Activated T-helper 17 cell treated with anti-CD3 and anti-CD28 coated beads, Interleukin-2, amount 50 U/mL, for 72 hours (primary cell): Measurements from ENCODE around the gene DRC3. TPM values are rescaled to one million over a fixed set of nuclear protein-coding genes. Genes with fewer than 3 reads are reported as not detected.
A peak's percentile ranks its signal among the peaks of the same experiment; 100 is the strongest.

Experiments
- ATAC-seq: fragments of 150-1000 bp; cut with Tn5 transposase; replicated peaks from 2 replicates; pipeline ENCODE4 v1.10.0; 2021; ENCODE audit warnings: mild to moderate bottlenecking, moderate library complexity
- H3K27ac Mint-ChIP-seq: one replicate; pipeline ENCODE4 v1.8.0; 2022; ENCODE audit warnings: mixed read lengths
- H3K27me3 Mint-ChIP-seq: one replicate; pipeline ENCODE4 v1.8.0; 2022; ENCODE audit warnings: mixed read lengths
- H3K36me3 Mint-ChIP-seq: one replicate; pipeline ENCODE4 v1.8.0; 2022; ENCODE audit warnings: low read depth, mild to moderate bottlenecking, mixed read lengths
- H3K4me1 Mint-ChIP-seq: one replicate; pipeline ENCODE4 v1.8.0; 2022; ENCODE audit warnings: mixed read lengths
- H3K4me3 Mint-ChIP-seq: one replicate; pipeline ENCODE4 v1.8.0; 2022; ENCODE audit warnings: mild to moderate bottlenecking, mixed read lengths
- H3K9me3 Mint-ChIP-seq: one replicate; pipeline ENCODE4 v1.8.0; 2022; ENCODE audit warnings: mixed read lengths
- total RNA-seq, 2 donors: library from RNA; stranded (reverse); gene quantifications; one replicate each; pipeline ENCODE4 v1.2.3, GENCODE V29; 2022

DRC3 gene
- total RNA-seq, 2 donors from 2014 or later, result 0.58 TPM; not detected in 1

DNA sequence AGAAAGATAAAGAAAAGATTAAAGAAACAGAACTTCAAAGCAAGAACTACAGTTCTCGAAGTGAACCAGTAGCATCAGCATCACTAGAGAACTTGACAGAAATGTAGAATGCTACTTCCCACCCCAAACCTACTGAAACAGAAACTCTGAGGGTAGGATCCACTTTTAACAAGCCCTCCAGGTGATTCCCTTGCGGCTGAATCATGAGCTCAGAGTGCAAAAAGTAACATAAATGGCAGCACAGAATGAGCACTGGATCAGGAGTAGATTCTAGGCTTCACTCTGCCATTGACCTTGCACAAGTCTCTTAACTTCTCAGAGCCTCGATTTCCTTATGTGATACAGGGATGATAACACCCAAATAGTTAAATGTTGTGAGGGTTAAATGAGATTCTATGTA is 6.3 kb upstream of the DRC3 start:
- Mint-ChIP-seq H3K9me3 (no peaks in the 10 kb centered on the region), H3K27me3 (no peaks in the 10 kb centered on the region), H3K4me1 (peaks cover 50% of the 10 kb centered on the region), H3K36me3 (no peaks in the 10 kb centered on the region), H3K4me3 (peak overlapping the region; percentile 61), H3K27ac (peak overlapping the region; percentile 65)
- ATAC-seq, result peak; percentile 97

DNA sequence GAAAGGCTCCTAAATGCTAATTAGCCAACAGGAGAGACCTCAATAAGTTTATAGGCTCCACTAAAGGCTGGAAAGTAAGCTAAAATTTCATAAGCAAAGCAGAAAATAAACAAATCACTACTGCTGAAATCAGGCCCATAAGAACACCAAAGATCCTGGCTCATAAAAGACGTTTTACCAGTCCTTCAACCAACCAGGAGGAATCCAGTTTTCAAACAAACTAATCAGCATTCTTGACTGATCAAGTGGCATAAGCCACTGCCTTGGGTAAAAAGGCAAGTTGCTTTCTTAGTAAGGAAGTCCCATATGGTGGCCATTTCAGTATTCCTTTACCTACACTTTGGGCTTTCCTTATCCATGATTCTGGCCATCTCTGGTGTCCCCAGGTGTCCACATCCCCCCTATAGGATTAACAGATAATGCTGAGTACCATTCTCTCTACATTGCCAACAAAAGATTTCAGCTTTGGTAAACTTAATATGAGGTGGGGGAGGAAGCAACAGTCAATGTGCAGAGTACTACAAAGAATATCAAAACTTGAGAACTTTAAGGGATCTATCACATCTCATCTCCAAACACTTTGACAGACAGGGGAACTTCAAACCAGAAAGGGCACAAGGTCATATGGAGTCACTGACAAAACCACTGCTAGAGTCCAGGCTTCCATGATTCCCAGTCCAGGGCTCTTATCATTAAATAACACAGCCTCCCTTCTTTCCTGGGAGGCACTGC is 1.8 kb upstream of the DRC3 start:
- H3K36me3 Mint-ChIP-seq, result no peaks in the 10 kb centered on the region
- H3K27ac Mint-ChIP-seq, result peak overlapping the region; percentile 81
- peak overlapping the region; percentile 78 for H3K4me3 Mint-ChIP-seq
- H3K9me3 Mint-ChIP-seq, result no peaks in the 10 kb centered on the region
- H3K4me1 Mint-ChIP-seq, result peaks cover 37% of the 10 kb centered on the region
- no peaks in the 10 kb centered on the region for H3K27me3 Mint-ChIP-seq
- no peak for ATAC-seq

DNA sequence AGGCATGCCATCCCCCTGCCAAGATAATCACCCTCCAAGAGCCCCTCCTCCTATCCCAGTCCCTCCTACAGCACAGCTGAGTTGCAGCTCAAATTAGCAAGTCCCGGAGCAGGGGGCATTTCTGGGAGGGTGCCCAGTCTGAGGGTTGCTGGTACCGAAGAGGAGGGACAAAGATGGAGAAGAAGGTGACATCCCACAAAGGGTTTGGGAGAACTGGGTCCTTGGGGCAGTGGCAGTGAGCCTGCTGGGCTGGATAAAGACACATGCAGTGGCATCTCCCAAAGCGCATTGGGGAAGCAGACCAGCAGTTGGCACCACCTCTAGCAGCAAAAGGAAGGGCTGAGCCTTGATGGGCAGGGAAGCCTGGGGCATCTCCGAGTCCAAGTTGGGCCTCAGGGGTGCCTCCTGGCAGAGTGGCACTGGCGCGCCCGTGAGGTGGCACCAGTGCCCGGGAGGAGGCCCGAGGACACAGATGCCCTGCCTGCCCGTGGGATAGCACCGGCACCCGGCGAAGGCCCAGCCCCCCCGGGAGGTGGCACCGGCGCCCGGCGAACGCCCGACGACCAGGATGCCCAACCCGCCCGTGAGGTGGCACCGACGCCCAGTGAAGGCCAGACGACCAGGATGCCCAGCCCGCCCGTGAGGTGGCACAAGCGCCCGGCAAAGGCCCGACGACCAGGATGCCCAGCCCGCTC is 1.1 kb upstream of the DRC3 start:
- ATAC-seq, result no peak
- peak overlapping the region; percentile 78 for H3K4me3 Mint-ChIP-seq
- H3K4me1 Mint-ChIP-seq, result peaks cover 32% of the 10 kb centered on the region
- H3K27ac Mint-ChIP-seq, result peak overlapping the region; percentile 81
- no peaks in the 10 kb centered on the region for H3K27me3 Mint-ChIP-seq
- no peaks in the 10 kb centered on the region for H3K36me3 Mint-ChIP-seq
- H3K9me3 Mint-ChIP-seq, result no peaks in the 10 kb centered on the region

DNA sequence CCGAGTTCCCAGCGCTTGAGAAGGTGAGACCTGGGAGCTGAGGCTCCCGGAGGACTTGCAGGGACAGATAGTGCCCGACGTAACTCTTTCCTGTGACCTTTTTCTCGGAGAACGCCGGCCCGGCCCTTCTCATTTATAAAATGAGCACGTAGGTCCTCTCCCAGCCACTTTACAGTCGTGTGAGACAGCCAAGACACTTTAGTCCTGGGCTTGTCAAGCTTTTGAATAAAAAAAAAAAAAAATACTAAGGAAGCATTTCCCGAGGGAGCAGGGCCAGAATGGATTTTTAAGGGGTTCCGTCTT is 241 bp downstream of the DRC3 start:
- peaks cover 23% of the 10 kb centered on the region for H3K4me1 Mint-ChIP-seq
- H3K27ac Mint-ChIP-seq, result peak overlapping the region; percentile 79
- no peaks in the 10 kb centered on the region for H3K9me3 Mint-ChIP-seq
- peak overlapping the region; percentile 78 for H3K4me3 Mint-ChIP-seq
- H3K27me3 Mint-ChIP-seq, result no peaks in the 10 kb centered on the region
- ATAC-seq, result no peak
- H3K36me3 Mint-ChIP-seq, result no peaks in the 10 kb centered on the region

DNA sequence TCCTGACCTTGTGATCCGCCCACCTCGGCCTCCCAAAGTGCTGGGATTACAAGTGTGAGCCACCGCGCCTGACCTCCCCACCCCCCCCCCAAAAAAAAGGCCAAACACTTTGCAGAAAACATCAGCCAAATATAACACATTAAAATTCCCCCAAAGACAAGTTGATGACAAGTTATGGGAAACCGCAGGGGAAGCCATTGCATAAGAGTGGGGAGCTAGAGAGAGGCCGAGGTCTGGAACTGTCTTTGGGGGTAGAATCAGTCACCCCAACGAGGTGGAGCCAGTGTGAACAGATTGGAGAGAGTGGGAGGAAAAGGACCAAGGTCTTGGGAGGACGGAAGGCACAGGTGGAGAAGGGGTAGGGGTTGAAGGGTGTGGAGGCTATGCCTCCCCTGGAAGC is 2.8 kb downstream of the DRC3 start:
- no peak for ATAC-seq
- peaks cover 14% of the 10 kb centered on the region for H3K4me1 Mint-ChIP-seq
- no peak overlapping the region for H3K4me3 Mint-ChIP-seq
- H3K27me3 Mint-ChIP-seq, result no peaks in the 10 kb centered on the region
- no peak overlapping the region for H3K27ac Mint-ChIP-seq
- no peaks in the 10 kb centered on the region for H3K36me3 Mint-ChIP-seq
- H3K9me3 Mint-ChIP-seq, result no peaks in the 10 kb centered on the region

DNA sequence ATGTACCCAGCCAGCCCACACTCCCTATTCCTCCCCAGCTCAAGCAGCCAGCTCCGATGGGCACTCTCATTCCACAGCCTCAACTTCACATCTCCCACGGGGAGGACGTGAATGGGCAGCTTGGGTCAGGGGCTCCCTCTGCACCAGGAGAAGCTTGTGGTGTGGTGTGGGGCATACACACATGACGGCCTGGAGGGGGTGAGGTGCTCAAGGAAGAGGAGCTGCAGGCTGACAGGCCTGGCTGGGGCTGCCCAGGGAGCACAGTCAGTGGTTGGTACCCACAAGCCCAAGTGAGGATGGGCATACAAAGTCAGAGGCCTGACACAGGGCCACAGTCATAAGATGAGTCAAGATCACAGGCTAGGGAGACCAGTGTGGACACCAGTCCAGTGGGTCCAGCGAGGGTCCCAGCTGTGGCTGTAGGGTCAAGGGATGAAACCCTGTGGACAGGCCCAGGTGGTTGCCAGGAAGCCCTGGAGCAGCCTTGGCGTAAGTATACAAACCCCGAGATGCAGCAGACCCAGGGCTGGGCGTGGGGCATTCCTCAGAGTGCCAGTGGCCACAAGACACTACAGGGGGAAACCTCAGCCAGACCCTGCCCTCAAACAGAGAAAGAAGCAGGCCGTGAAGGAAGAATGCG is 4.4 kb downstream of the DRC3 start:
- H3K27me3 Mint-ChIP-seq, result no peaks in the 10 kb centered on the region
- no peak for ATAC-seq
- no peaks in the 10 kb centered on the region for H3K36me3 Mint-ChIP-seq
- H3K9me3 Mint-ChIP-seq, result no peaks in the 10 kb centered on the region
- peak overlapping the region; percentile 50 for H3K27ac Mint-ChIP-seq
- H3K4me3 Mint-ChIP-seq, result no peak overlapping the region
- peaks cover 4% of the 10 kb centered on the region for H3K4me1 Mint-ChIP-seq

DNA sequence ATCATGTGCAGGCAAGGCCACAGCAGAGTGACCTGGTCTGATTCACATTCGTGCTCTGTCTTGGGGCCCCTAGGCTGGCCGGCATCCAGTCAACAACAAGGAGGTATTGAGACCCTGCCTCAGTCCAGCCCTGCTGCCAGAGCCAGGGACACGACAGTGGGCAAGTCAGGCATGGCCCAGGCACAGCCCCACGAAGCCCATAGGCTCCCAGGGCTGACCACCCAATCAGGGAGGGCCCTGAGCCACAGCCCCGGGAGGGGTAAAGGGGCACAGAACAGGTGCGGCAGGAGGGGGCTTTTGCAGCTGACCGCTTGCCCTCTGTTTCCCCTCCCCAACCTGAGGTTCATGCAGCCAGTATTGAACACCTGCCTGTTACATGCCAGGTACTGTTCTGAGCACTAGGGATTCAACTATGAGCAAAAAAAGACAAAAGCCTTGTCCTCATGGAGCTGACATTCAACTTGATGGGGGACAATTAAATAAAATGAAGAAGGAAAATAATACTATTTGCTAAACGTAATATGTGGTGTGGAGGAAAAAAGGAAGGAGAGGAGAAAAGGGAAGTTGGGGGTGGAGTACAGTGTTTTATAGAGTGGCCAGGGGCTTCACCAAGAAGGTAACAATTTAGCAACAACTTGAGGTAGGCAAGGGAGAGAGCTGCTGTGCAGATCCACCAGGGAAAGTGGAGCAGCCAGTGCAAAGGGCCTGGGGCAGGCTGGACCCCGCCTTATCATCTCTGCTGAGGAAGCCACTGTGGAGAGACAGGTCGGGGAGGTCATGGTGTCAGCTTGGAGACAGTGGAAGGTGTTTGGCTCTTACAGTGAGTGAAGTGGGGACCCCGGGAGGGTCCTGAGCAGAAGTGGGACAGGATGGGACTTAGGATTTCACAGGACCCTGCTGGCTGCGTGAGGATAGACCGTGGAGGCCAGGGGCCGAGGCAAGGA is 6.1 kb downstream of the DRC3 start:
- no peak for ATAC-seq
- H3K36me3 Mint-ChIP-seq, result no peaks in the 10 kb centered on the region
- H3K27me3 Mint-ChIP-seq, result no peaks in the 10 kb centered on the region
- no peaks in the 10 kb centered on the region for H3K9me3 Mint-ChIP-seq
- peak overlapping the region; percentile 66 for H3K27ac Mint-ChIP-seq
- peaks cover 4% of the 10 kb centered on the region for H3K4me1 Mint-ChIP-seq
- no peak overlapping the region for H3K4me3 Mint-ChIP-seq

DNA sequence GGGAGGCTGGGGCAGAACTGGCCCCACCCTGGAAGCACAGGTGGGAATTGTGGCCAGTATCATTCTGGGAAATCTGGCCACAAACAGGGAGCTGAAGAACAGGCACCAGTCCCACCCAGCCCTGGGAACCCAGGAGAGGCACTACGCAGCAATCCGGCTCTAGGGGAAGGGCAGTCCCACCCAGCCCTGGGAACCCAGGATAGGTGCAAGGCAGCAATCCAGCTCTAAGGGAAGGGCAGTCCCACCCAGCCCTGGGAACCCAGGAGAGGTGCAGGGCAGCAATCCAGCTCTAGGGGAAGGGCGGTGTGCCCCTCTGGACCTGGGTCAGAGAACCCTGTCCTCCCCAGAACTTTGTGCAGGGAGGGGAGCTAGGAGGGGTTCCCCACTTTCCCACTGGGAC is 7.1 kb downstream of the DRC3 start:
- no peak for ATAC-seq
- Mint-ChIP-seq H3K9me3 (no peaks in the 10 kb centered on the region), H3K27ac (no peak overlapping the region), H3K36me3 (no peaks in the 10 kb centered on the region), H3K27me3 (no peaks in the 10 kb centered on the region), H3K4me3 (no peak overlapping the region), H3K4me1 (peaks cover 4% of the 10 kb centered on the region)

DNA sequence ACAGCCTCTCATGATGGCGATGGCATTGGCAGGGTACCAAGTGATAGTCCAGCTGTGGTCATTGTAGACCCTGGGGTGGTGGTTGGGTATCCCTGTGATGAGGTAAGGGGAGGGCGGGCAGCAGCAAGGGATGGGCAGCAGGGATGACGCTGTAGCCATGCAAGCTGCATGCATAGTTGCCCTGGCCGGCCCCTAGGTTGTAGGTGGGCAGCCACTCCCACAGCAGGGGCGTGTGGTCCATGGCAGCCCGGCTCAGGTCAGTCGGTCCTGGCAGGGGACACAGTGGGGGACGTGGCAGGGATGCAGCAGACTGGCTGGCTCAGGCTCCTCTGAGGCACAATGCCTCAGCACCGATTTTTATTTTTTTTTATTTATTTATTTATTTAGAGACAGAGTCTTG is 8.7 kb downstream of the DRC3 start:
- H3K36me3 Mint-ChIP-seq, result no peaks in the 10 kb centered on the region
- no peaks in the 10 kb centered on the region for H3K27me3 Mint-ChIP-seq
- no peak for ATAC-seq
- no peaks in the 10 kb centered on the region for H3K4me1 Mint-ChIP-seq
- no peak overlapping the region for H3K4me3 Mint-ChIP-seq
- H3K27ac Mint-ChIP-seq, result no peak overlapping the region
- no peaks in the 10 kb centered on the region for H3K9me3 Mint-ChIP-seq

DNA sequence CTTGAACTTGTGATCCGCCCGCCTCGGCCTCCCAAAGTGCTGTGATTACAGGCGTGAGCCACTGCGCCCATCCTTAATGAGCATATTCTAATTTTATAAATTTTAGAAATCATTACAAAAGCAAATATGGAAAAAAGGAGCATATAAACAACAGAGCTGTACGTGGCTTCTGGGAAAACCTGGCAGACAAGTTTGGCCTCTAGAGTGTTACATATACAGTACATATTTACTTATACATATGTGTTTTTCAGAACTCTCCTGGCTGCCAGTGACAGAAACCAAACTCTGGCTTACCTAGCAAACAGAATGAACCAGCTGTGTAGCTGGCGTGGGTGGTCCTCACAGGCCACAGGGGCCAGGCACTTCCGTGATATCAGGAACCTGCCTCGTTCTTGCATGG is 10.1 kb downstream of the DRC3 start:
- no peaks in the 10 kb centered on the region for H3K9me3 Mint-ChIP-seq
- no peaks in the 10 kb centered on the region for H3K27me3 Mint-ChIP-seq
- no peak overlapping the region for H3K4me3 Mint-ChIP-seq
- H3K4me1 Mint-ChIP-seq, result no peaks in the 10 kb centered on the region
- no peaks in the 10 kb centered on the region for H3K36me3 Mint-ChIP-seq
- H3K27ac Mint-ChIP-seq, result no peak overlapping the region
- ATAC-seq, result no peak

DNA sequence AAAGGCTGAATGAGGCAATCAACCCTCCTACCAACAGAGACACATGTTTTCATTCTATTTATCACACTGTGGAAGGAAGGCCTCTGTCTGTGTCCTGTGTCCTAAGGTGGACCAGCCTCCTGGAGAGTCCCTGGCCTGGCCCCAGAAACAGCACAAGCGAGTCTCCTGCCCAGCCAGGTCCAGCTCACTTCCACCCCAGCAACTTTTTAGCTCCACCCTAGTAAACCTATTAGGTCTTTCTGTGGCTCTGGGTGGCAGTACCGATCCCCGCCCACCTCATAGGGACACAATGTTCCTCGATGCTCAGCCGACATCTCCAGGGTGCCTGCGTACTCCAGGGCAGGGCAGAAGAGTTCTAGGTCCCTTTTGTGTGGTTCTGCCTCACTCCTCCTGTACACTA is 10.7 kb downstream of the DRC3 start:
- Mint-ChIP-seq H3K36me3 (no peaks in the 10 kb centered on the region), H3K4me1 (no peaks in the 10 kb centered on the region), H3K4me3 (no peak overlapping the region)

DNA sequence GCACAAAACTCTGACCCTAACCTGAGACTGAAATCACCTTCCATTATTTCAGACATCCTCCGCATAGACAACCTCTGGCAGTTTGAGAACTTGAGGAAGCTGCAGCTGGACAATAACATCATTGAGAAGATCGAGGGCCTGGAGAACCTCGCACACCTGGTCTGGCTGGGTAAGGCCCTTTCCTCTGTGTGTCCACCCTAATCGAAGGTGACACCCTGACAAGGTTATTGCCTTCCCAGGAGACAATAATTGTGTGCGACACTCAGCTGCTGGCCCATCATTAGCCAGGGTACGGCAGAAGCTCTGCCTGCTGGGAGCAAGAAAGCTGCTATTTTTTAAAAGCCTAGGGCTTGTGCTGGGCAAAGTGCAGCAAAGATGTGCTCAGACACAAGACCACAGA is 11.1 kb downstream of the DRC3 start:
- no peaks in the 10 kb centered on the region for H3K9me3 Mint-ChIP-seq

More for the DNA sequence above, 10.7 kb downstream of the DRC3 start:
- no peak for ATAC-seq
- H3K27me3 Mint-ChIP-seq, result no peaks in the 10 kb centered on the region
- no peak overlapping the region for H3K27ac Mint-ChIP-seq
- H3K9me3 Mint-ChIP-seq, result no peaks in the 10 kb centered on the region

DNA sequence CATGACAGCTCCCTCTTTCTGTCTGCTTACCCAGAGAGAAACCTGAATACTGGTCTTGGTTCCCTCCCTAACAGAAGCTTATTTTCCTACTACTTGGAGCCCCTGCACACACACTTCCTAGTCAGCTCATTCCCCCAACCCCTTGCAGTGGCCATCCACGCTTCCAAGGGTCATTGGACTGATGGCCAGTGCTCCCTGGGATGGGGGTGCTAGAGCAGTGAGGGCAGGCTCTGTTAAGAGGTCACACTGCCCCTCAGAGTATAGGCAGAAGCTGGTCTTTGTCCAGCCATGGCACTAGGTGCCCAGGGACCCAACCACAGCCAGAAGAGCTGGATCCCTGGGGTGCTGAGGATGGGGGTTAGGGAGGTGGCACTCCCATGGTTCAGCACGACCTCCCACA is 12.5 kb downstream of the DRC3 start:
- no peak overlapping the region for H3K4me3 Mint-ChIP-seq
- H3K27me3 Mint-ChIP-seq, result no peaks in the 10 kb centered on the region
- no peaks in the 10 kb centered on the region for H3K9me3 Mint-ChIP-seq
- H3K4me1 Mint-ChIP-seq, result no peaks in the 10 kb centered on the region
- no peaks in the 10 kb centered on the region for H3K36me3 Mint-ChIP-seq
- no peak for ATAC-seq
- H3K27ac Mint-ChIP-seq, result no peak overlapping the region

More for the DNA sequence above, 11.1 kb downstream of the DRC3 start:
- no peaks in the 10 kb centered on the region for H3K36me3 Mint-ChIP-seq
- H3K27ac Mint-ChIP-seq, result no peak overlapping the region
- ATAC-seq, result no peak
- no peaks in the 10 kb centered on the region for H3K4me1 Mint-ChIP-seq
- H3K27me3 Mint-ChIP-seq, result no peaks in the 10 kb centered on the region
- no peak overlapping the region for H3K4me3 Mint-ChIP-seq

DNA sequence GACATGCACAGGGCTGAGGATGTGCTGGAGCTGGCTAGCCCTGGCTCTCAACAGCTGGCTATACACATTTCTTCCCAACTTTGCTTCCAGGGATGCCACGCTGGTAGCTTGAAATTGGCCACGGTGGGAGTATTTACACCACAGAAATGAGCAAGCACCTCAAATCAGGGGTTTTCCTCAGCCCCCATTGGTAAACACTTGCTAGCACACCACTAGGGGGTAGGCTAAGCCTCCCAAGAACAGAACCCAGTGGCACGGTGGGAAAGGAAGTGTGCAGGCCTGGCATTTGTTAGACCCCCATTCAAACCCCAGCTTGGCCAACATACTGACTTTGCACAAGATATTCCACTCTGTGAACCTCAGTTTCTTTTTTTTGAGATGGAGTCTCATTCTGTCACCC is 12.9 kb downstream of the DRC3 start:
- no peak for ATAC-seq
- no peaks in the 10 kb centered on the region for H3K27me3 Mint-ChIP-seq

More for the DNA sequence above, 12.9 kb downstream of the DRC3 start:
- no peaks in the 10 kb centered on the region for H3K36me3 Mint-ChIP-seq
- H3K9me3 Mint-ChIP-seq, result no peaks in the 10 kb centered on the region
- no peaks in the 10 kb centered on the region for H3K4me1 Mint-ChIP-seq
- H3K4me3 Mint-ChIP-seq, result no peak overlapping the region
- H3K27ac Mint-ChIP-seq, result no peak overlapping the region
